HK-2 (cell line): Measurements from ENCODE around the gene MVB12B.
"Not testable (repeated sequence)": the region's sequence is repeated elsewhere in the genome, so short reads cannot be mapped to it uniquely, and the experiment has no call there.

Source experiments
- DNase-seq: peaks from one replicate; pipeline ENCODE4 v3.0.0-alpha.2; 2018; ENCODE audit not compliant: unreplicated experiment

Gene MVB12B

GRCh38 chr9:126534431-126535186, 208.0 kb downstream of the MVB12B start:
- no peak for DNase-seq

- DNase-seq = no peak
Observed at GRCh38 chr9:126536131-126536530, 209.5 kb downstream of the MVB12B start.

- no peak for DNase-seq
Observed at GRCh38 chr9:126536841-126537465, 210.3 kb downstream of the MVB12B start.

- no peak for DNase-seq
Observed at GRCh38 chr9:126538550-126538949, 211.9 kb downstream of the MVB12B start.

- not testable (repeated sequence) for DNase-seq
Observed at GRCh38 chr9:126540398-126540797, 213.8 kb downstream of the MVB12B start.

GRCh38 chr9:126543490-126543889, 216.9 kb downstream of the MVB12B start:
- DNase-seq = no peak

GRCh38 chr9:126545106-126545505, 218.5 kb downstream of the MVB12B start:
- DNase-seq = no peak

GRCh38 chr9:126546036-126546435, 219.4 kb downstream of the MVB12B start:
- DNase-seq = no peak

GRCh38 chr9:126548312-126548711, 221.7 kb downstream of the MVB12B start:
- DNase-seq = no peak

- DNase-seq = no peak
Observed at GRCh38 chr9:126549246-126550006, 222.8 kb downstream of the MVB12B start.

- DNase-seq = no peak
Observed at GRCh38 chr9:126550891-126551351, 224.3 kb downstream of the MVB12B start.

GRCh38 chr9:126551812-126552211, 225.2 kb downstream of the MVB12B start:
- no peak for DNase-seq

GRCh38 chr9:126554292-126554691, 227.7 kb downstream of the MVB12B start:
- no peak for DNase-seq

GRCh38 chr9:126555421-126555820, 228.8 kb downstream of the MVB12B start:
- not testable (repeated sequence) for DNase-seq
